KMS-11 (cell line): Measurements from ENCODE around the gene FAM81B.

Experiments
- H2AFZ ChIP-seq: fragments of 200-600 bp; sonication (generic); 2 replicates; pipeline ENCODE4 v1.6.1; 2016; ENCODE audit warnings: antibody characterized with exemption, mixed run types, low read depth
- H3K27ac ChIP-seq: fragments of 200-600 bp; sonication (generic); 2 replicates; pipeline ENCODE4 v1.6.1; 2016; ENCODE audit warnings: mild to moderate bottlenecking, mixed run types
- H3K27me3 ChIP-seq: fragments of 200-600 bp; sonication (generic); 2 replicates; pipeline ENCODE4 v1.6.1; 2017; ENCODE audit warnings: mild to moderate bottlenecking, low read depth, mixed run types, moderate library complexity; ENCODE audit not compliant: insufficient read depth
- H3K36me3 ChIP-seq: fragments of 200-600 bp; sonication (generic); 2 replicates; pipeline ENCODE4 v1.6.1; 2017; ENCODE audit warnings: mild to moderate bottlenecking, mixed run types; ENCODE audit not compliant: insufficient read depth
- H3K4me1 ChIP-seq: fragments of 200-600 bp; sonication (generic); 2 replicates; pipeline ENCODE4 v1.6.1; 2016; ENCODE audit warnings: mild to moderate bottlenecking, low read depth, mixed run types; ENCODE audit not compliant: poor library complexity, severe bottlenecking
- H3K4me2 ChIP-seq: fragments of 200-600 bp; sonication (generic); 2 replicates; pipeline ENCODE4 v1.7.0; 2016; ENCODE audit warnings: mild to moderate bottlenecking, mixed run types
- H3K4me3 ChIP-seq: fragments of 200-600 bp; sonication (generic); IDR thresholded peaks from 2 replicates; pipeline ENCODE4 v1.6.1; 2017; ENCODE audit warnings: low read depth, low read length, mixed read lengths; ENCODE audit not compliant: insufficient read depth
- H3K79me2 ChIP-seq: fragments of 200-600 bp; sonication (generic); 2 replicates; pipeline ENCODE4 v1.6.1; 2016; ENCODE audit warnings: low read depth, mixed run types; ENCODE audit not compliant: insufficient read depth
- H3K9ac ChIP-seq: fragments of 200-600 bp; sonication (generic); 2 replicates; pipeline ENCODE4 v1.6.1; 2016; ENCODE audit warnings: mild to moderate bottlenecking, mixed run types
- H4K20me1 ChIP-seq: fragments of 200-600 bp; sonication (generic); 2 replicates; pipeline ENCODE4 v1.6.1; 2016; ENCODE audit warnings: mild to moderate bottlenecking, mixed run types; ENCODE audit not compliant: insufficient read depth
- TF ChIP-seq, protein P1 (sequence below): fragments of 200-600 bp; sonication (generic); conservative IDR thresholded peaks from 2 replicates; pipeline ENCODE4 v1.6.1; 2017; ENCODE audit warnings: low read depth, mild to moderate bottlenecking, antibody characterized with exemption, low read length, moderate library complexity, mixed read lengths

FAM81B gene

DNA sequence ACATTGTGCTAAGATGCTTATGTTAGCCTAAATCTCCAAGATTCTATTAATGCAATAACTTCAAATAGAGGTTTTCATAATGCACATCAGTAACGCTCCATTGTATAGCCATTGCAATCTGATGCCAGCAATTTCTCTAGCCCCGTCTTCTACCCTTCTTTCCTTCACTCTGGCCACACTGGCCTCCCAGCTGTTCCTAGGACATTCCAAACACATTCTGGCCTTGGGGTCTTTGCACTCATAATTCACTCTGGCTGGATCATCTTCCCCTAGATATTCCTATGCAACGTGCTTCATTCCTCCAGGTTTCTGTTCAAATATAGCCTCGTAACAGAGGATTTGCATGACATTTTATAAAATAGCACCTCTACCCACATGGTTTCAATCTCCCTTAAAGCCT is 23.3 kb downstream of the FAM81B start:
- no peak overlapping the region for H3K4me2 ChIP-seq
- no peak overlapping the region for H2AFZ ChIP-seq
- H3K79me2 ChIP-seq, result no peaks in the 10 kb centered on the region
- H3K27ac ChIP-seq, result no peak overlapping the region
- H3K4me3 ChIP-seq, result no peak overlapping the region
- no peaks in the 10 kb centered on the region for H3K4me1 ChIP-seq
- no peaks in the 10 kb centered on the region for H3K36me3 ChIP-seq
- no peak overlapping the region for H3K9ac ChIP-seq
- H4K20me1 ChIP-seq, result no peaks in the 10 kb centered on the region
- TF ChIP-seq, protein P1, sequence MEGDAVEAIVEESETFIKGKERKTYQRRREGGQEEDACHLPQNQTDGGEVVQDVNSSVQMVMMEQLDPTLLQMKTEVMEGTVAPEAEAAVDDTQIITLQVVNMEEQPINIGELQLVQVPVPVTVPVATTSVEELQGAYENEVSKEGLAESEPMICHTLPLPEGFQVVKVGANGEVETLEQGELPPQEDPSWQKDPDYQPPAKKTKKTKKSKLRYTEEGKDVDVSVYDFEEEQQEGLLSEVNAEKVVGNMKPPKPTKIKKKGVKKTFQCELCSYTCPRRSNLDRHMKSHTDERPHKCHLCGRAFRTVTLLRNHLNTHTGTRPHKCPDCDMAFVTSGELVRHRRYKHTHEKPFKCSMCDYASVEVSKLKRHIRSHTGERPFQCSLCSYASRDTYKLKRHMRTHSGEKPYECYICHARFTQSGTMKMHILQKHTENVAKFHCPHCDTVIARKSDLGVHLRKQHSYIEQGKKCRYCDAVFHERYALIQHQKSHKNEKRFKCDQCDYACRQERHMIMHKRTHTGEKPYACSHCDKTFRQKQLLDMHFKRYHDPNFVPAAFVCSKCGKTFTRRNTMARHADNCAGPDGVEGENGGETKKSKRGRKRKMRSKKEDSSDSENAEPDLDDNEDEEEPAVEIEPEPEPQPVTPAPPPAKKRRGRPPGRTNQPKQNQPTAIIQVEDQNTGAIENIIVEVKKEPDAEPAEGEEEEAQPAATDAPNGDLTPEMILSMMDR, result no peak
- H3K27me3 ChIP-seq, result no peaks in the 10 kb centered on the region

DNA sequence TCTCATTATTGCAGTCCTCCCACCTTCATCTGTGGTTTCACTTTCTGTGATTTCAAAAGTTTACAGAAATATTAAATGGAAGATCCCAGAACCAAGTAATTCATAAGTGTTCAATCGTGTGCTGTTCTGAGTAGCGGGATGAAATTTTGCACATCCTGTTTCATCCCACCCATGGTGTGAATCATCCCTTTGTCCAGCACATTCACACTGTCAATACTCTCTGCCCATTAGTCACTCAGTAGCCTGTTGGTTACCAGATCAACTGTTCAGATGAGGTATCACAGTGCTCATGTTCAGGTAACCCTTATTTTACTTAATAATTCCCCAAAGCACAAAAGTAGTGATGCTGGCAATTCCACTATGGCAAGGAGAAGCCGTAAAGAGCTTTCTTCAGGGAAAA is 26.8 kb downstream of the FAM81B start:
- Histone ChIP-seq H3K4me3 (no peak overlapping the region), H2AFZ (no peak overlapping the region), H3K4me1 (no peaks in the 10 kb centered on the region), H4K20me1 (no peaks in the 10 kb centered on the region), H3K36me3 (no peaks in the 10 kb centered on the region), H3K9ac (no peak overlapping the region), H3K27me3 (no peaks in the 10 kb centered on the region), H3K79me2 (no peaks in the 10 kb centered on the region), H3K4me2 (no peak overlapping the region), H3K27ac (no peak overlapping the region)
- TF ChIP-seq, protein P1, result no peak

DNA sequence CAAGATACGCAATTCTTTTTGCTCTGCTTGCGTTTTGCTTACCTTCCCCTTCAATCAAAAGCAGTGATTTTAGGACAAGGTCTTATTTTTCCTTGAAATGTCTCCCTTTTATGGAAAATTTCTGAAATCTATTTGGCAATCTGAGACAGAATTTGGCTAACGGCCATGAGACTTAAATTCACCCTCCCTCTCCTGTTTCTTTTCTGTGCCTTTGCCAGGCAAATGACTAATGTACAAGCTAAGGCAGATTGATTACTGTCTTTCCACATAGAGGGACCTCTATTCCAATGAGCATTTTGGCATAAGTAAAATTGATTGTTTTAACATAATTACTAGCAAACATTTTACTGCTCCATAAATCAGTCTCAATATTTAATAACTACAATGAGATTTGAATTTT is 31.7 kb downstream of the FAM81B start:
- Histone ChIP-seq H3K4me1 (no peaks in the 10 kb centered on the region), H3K27ac (no peak overlapping the region), H3K4me2 (no peak overlapping the region), H3K4me3 (no peak overlapping the region), H3K9ac (no peak overlapping the region), H3K36me3 (no peaks in the 10 kb centered on the region), H3K79me2 (no peaks in the 10 kb centered on the region), H4K20me1 (no peaks in the 10 kb centered on the region), H2AFZ (no peak overlapping the region), H3K27me3 (no peaks in the 10 kb centered on the region)
- TF ChIP-seq, protein P1, result no peak

DNA sequence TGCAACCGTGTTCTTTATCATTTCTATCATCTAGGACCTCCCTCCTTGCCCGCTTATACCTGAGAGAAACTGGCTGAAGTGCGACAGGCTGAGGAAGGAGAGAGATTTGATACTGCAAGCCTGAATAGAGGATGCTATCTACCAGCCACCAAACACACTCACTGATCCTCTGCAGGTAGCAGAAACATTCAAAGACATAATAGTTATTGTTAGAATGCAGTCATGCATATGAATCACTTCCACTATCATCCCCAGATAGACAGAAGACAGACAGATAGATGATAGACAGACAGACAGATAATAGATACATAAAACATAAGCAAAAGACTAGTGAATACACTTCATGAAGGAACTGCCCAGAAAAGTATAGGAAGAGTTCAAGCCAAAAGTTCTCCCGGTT is 32.9 kb downstream of the FAM81B start:
- Histone ChIP-seq H3K4me1 (no peaks in the 10 kb centered on the region), H2AFZ (no peak overlapping the region), H4K20me1 (no peaks in the 10 kb centered on the region), H3K4me2 (no peak overlapping the region), H3K36me3 (no peaks in the 10 kb centered on the region), H3K4me3 (no peak overlapping the region), H3K27me3 (no peaks in the 10 kb centered on the region), H3K27ac (no peak overlapping the region), H3K9ac (no peak overlapping the region), H3K79me2 (no peaks in the 10 kb centered on the region)
- TF ChIP-seq, protein P1, result no peak

DNA sequence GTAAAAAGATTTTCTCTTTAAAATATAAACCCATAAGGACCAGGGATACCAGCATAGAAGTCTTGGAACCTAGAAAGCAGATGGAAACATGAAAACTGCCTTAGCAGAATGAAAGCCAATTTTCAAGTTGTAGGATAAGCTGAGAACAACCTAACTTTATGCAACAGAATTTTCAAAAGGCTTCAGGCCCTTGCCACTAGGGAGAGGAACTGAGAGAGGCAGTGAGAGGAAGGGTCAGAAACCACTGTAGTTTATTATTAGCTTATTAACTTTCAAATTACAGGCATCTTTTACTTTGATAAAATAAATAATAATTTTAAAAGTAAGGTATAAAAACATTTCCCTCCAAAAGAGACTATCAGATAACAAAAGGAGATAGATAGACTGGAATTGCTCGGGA is 33.4 kb downstream of the FAM81B start:
- Histone ChIP-seq H3K4me2 (no peak overlapping the region), H3K27me3 (no peaks in the 10 kb centered on the region), H3K27ac (no peak overlapping the region), H3K4me1 (no peaks in the 10 kb centered on the region), H3K79me2 (no peaks in the 10 kb centered on the region), H3K4me3 (no peak overlapping the region), H2AFZ (no peak overlapping the region), H3K9ac (no peak overlapping the region), H4K20me1 (no peaks in the 10 kb centered on the region), H3K36me3 (no peaks in the 10 kb centered on the region)
- TF ChIP-seq, protein P1, result no peak
